Activated naive CD4-positive, alpha-beta T cell treated with anti-CD3 and anti-CD28 coated beads, Interleukin-2, amount 50 U/mL, for 72 hours (primary cell): ENCODE measurements around the gene GPR31. TPM values are rescaled to one million over a fixed set of nuclear protein-coding genes. Genes with fewer than 3 reads are reported as not detected.

Source experiments
- ATAC-seq, 2 donors: fragments of 150-1000 bp; cut with Tn5 transposase; 2 replicates each; pipeline ENCODE4 v1.10.0; 2021; ENCODE audit warnings: mild to moderate bottlenecking in 2 of 2, moderate library complexity in 2 of 2
- DNase-seq, 2 donors: peaks; one replicate each; pipeline ENCODE4 v3.0.0; 2021 to 2022; ENCODE audit warnings: low spot score in 2 of 2
- H3K27ac Mint-ChIP-seq, 2 donors: one replicate each; pipeline ENCODE4 v1.8.0; 2022; ENCODE audit warnings: mild to moderate bottlenecking in 2 of 2, mixed read lengths in 2 of 2
- H3K36me3 Mint-ChIP-seq, 2 donors: one replicate each; pipeline ENCODE4 v1.8.0; 2022; ENCODE audit warnings: mixed read lengths in 2 of 2
- H3K9me3 Mint-ChIP-seq, 2 donors: one replicate each; pipeline ENCODE4 v1.8.0; 2022; ENCODE audit warnings: mixed read lengths in 2 of 2
- total RNA-seq, 2 donors: library from RNA; stranded (reverse); gene quantifications; one replicate each; pipeline ENCODE4 v1.2.3, GENCODE V29; 2022

The GPR31 gene
- total RNA-seq, 2 donors from 2014 or later, result not detected

DNA sequence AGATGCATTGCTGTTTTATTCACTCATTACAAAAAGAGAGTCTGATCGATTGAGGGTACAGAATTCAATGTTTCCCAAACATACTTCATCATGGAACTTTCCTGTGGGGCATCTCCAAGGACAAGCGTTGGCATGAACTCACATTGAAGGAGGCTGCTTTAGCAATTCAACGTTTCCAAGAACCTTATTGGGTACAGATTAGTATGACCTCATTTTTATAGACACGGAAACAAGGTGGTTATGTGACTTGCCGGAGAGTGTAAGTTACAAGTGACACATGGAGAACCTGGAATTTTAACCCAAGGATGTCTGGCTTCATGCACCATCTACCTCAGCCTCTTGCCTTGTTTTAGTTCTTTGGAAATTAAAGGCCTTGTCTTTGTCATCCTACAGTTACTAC lies 8.8 kb downstream of the GPR31 start:
- Mint-ChIP-seq H3K36me3 (no peaks in the 10 kb centered on the region), H3K9me3 (no peaks in the 10 kb centered on the region), H3K27ac (no peak overlapping the region)
- ATAC-seq (no peak), DNase-seq (no peak)

DNA sequence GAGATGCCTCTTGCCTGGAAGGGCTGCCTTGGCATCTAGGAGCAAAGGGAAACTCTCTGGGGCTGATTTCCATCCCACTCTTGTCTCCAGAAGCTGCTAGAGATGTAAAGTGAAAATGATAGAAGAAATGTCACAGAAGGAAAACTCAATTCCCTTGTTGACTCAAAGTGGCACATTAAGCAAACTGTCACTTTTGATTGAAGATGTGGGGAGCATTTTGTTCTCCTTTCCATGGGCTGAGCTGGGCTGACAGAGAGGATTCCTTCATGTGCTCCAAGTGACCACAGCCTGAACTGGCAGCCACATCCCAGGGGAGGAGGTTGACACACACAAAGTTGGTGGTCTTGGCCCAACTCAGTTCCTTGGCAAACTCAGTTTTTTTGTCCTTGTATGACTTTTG lies 9.8 kb downstream of the GPR31 start:
- Mint-ChIP-seq H3K9me3 (no peaks in the 10 kb centered on the region), H3K36me3 (no peaks in the 10 kb centered on the region), H3K27ac (no peak overlapping the region)
- ATAC-seq (no peak), DNase-seq (no peak)

DNA sequence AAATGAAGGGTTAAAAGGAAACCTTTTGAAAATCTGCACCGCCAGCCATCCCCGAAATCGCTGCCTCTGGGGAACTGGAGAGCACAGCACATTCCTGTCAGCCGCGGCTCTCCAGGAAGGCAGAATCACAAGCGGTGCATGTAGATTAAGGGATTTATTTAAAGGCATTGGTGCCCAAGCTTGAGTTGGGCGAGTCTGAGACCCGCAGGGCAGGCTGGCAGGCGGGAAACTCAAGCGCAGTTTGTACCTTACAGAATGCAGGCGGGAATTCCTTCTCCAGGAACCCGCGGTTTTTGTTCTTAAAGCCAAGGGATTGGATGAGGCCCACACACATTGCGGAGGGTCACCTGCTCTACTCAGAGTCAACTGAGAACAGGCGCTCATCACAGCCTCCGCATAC lies 10.8 kb downstream of the GPR31 start:
- DNase-seq, result no peak
- no peak for ATAC-seq
- Mint-ChIP-seq H3K27ac (peak overlapping the region in 1 of 2 donors; percentile 33), H3K9me3 (no peaks in the 10 kb centered on the region), H3K36me3 (no peaks in the 10 kb centered on the region)

DNA sequence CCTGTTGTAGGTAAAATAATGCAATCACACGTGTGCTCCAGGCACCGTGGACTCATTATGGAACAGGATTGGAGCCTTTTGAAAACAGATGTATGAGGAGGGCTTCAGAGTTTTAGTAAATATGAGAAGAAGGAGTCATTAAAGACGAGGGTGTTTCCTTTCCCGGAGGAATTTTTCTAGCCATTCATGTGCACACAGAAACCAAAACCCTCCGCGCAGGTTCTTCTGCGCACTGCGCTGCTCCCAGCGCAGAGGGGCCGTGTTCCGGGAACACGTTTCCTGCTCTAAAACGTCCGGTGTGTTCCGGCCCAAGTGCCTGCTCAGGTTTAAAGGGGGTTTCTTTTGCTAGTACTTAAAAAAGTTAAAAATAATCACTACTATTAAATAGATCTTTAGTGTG lies 11.6 kb downstream of the GPR31 start:
- H3K27ac Mint-ChIP-seq, result no peak overlapping the region
- H3K9me3 Mint-ChIP-seq, result no peaks in the 10 kb centered on the region
- H3K36me3 Mint-ChIP-seq, result no peaks in the 10 kb centered on the region
- no peak for ATAC-seq
- DNase-seq, result no peak

DNA sequence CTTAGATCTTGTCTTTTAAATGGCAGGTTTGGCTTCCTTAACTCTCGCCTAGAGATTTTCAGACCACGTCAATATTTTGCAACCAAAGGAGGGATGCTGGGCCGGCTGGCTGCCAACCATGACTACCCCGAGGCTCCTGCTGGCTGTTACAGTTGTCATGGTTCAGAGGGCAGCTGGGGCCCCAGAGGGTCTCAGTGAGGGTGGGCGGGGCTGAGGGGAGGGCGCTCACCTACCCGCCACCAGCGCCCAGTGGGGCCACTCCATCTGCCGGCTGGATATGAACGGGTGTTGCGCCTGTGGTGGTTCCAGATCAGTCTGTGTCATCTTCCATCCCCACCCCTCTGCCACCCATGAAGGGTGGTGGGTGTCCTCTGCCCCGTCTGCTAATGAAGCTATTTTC lies 12.3 kb downstream of the GPR31 start:
- H3K9me3 Mint-ChIP-seq, result no peaks in the 10 kb centered on the region
- ATAC-seq, result no peak
- H3K27ac Mint-ChIP-seq, result no peak overlapping the region
- no peak for DNase-seq
- no peaks in the 10 kb centered on the region for H3K36me3 Mint-ChIP-seq

DNA sequence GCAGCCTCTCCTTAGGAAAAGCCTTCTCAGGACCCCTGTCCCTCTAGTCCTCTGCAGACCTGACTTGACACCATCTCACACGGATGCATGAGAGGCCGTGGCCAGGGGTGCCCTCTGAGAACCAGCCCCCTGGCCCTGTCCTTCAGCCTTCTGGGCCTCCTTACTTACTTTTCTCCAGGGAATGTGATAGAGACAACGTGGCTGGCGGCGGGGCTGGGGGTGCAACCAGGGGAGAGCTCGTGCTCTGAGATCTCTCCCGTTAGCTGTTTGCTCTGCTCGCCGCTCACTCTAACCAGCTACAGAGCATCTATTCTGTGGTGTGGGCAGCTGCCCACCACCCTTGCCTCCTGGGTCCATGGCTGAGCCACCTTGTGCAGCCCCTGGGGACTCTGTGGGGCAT lies 14.7 kb downstream of the GPR31 start:
- DNase-seq (no peak), ATAC-seq (no peak)
- H3K36me3 Mint-ChIP-seq, result no peaks in the 10 kb centered on the region
- H3K9me3 Mint-ChIP-seq, result no peaks in the 10 kb centered on the region
- H3K27ac Mint-ChIP-seq, result no peak overlapping the region

DNA sequence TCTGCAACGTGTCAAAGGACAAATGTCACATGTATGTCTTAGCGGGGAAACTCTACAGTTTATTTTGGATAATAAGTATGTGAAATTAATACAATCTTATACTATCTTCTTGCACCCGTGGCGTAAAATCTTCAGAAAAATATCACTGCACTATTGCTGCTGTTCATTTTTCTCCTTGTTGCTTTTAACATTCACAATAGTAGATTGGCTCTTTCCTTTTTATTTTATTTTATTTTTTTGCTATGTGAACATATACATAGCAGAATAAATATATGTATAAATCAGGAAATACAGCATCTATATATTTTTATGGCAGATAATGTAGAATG lies 15.4 kb downstream of the GPR31 start:
- no peak for ATAC-seq
- no peak for DNase-seq
- Mint-ChIP-seq H3K9me3 (no peaks in the 10 kb centered on the region), H3K27ac (no peak overlapping the region), H3K36me3 (no peaks in the 10 kb centered on the region)

DNA sequence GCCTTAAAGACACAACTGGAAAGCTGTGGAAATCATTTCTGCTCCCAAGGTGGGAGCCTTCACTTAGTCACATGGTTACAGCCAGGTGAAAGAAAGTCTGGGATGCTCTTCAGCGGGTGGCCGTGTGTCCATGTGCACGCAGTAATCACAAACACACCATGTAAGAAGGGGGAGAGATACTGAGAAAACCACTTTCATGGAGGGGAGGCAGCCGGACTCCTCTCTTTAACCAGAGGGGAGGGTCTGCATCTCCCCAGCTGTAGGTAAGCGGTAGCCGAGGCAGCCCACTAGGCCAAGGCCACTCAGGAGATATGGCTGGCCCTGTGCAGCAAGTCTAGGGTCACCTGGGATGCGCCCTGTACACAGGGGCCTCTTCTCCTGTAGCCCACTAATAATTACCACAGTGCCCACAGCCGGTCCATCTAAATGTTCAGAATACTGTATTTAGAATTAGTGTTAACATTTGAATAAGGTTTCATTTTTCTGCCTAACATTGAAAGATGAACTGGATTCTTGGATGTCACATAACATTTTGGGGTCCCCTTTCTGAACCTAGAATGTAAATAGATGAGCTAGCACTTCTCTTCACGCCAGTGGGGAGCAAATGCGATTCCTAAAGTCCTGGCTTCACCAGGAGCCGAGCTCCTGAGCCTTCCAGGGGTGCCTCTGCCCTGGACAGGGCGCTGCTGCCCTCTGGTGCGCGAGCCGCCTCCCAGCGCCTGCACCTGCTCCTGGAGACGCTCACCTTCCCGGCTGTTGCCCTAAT lies 15.9 kb downstream of the GPR31 start:
- no peaks in the 10 kb centered on the region for H3K36me3 Mint-ChIP-seq
- no peaks in the 10 kb centered on the region for H3K9me3 Mint-ChIP-seq
- ATAC-seq (peak; percentile 79 to 86), DNase-seq (peak in 1 of 2 donors; percentile 61)
- H3K27ac Mint-ChIP-seq, result no peak overlapping the region

DNA sequence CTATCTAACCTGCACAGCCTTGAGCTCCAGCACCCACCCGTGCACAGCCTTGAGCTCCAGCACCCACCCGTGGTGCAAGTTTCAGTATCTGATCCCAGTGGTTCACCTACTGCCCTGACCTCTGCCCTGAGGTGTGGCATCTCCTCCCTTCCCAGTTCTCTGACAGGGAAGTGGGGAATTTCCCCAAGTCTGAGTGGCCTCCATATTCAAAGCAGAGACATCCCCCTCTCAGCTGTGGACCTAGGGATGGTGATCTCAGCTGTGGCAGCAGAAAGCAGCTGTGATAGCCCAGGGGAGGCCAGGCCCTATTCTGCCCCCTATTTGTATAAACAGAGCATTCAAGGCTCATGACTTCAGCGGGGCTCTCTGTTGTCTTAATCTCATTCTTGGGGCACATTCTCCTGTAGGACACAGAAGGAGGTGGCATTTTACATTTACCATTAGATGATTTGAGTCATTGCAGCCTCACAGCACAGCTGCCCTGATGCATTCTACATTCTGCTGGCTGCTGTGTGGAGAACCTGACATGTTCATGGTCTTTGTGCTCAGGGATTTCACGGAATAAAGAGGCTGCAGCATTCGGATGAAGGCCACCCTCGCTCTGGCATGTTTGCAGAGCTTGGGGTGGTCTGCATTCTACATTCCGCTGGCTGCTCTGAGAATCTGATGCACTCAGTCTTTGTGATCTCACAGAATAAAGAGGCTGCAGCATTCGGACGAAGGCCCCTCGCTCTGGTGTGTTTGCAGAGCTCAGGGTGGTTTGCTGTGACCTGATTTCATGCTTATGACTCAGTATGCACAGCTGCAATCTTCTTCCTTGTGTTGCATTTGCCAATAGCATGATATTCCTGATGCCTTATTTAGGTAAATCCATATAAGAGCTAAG lies 16.9 kb downstream of the GPR31 start:
- H3K27ac Mint-ChIP-seq, result no peak overlapping the region
- no peak for ATAC-seq
- no peaks in the 10 kb centered on the region for H3K9me3 Mint-ChIP-seq
- H3K36me3 Mint-ChIP-seq, result no peaks in the 10 kb centered on the region
- no peak for DNase-seq

DNA sequence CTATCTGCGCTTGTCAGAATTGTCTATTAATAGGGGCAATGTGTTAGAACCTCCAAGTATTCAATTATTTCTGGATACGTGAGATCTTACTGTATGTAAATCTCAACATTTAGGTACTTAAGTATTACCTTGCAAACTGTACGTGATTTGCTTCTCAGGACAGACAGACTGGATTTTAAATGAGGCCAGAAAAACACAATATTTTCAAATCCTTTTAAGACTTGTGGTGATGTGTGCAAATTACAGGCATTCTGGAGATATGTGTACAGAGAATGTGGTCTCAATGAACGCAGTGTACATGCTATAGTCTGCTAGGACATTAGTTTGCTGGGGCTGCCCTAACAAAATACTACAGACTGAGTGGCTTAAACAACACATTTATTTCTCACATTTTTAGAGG lies 18.0 kb downstream of the GPR31 start:
- no peak overlapping the region for H3K27ac Mint-ChIP-seq
- H3K36me3 Mint-ChIP-seq, result no peaks in the 10 kb centered on the region
- no peak for ATAC-seq
- no peak for DNase-seq
- H3K9me3 Mint-ChIP-seq, result no peaks in the 10 kb centered on the region

DNA sequence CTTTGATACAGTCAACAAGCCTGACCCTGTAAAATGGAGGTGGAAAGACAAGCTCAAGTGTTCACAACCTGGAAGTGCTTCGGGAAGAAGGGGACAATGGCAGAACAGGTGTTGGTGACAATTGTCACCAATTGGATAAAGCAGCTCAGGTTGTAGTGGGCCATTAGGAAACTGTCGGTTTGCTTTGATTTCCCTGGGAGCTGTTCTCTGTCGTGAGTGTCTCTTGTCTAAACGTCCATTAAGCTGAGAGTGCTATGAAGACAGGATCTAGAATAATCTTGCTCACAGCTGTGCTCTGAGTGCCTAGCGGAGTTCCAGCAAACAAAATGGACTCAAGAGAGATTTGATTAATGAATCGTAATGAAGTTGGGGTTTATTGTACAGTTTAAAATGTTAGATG lies 19.9 kb downstream of the GPR31 start:
- H3K27ac Mint-ChIP-seq, result no peak overlapping the region
- H3K9me3 Mint-ChIP-seq, result no peaks in the 10 kb centered on the region
- H3K36me3 Mint-ChIP-seq, result no peaks in the 10 kb centered on the region
- no peak for DNase-seq
- no peak for ATAC-seq

DNA sequence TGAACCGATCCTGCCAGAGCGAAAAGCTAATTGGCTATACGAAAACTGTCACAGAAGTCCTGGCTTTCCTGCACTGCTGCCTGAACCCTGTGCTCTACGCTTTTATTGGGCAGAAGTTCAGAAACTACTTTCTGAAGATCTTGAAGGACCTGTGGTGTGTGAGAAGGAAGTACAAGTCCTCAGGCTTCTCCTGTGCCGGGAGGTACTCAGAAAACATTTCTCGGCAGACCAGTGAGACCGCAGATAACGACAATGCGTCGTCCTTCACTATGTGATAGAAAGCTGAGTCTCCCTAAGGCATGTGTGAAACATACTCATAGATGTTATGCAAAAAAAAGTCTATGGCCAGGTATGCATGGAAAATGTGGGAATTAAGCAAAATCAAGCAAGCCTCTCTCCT lies 20.7 kb downstream of the GPR31 start:
- no peak for ATAC-seq

DNA sequence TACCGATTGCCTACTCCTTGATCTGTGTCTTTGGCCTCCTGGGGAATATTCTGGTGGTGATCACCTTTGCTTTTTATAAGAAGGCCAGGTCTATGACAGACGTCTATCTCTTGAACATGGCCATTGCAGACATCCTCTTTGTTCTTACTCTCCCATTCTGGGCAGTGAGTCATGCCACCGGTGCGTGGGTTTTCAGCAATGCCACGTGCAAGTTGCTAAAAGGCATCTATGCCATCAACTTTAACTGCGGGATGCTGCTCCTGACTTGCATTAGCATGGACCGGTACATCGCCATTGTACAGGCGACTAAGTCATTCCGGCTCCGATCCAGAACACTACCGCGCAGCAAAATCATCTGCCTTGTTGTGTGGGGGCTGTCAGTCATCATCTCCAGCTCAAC lies 21.4 kb downstream of the GPR31 start:
- Mint-ChIP-seq H3K27ac (no peak overlapping the region), H3K9me3 (no peaks in the 10 kb centered on the region), H3K36me3 (no peaks in the 10 kb centered on the region)

More for the DNA sequence above, 20.7 kb downstream of the GPR31 start:
- DNase-seq, result no peak
- H3K36me3 Mint-ChIP-seq, result no peaks in the 10 kb centered on the region
- no peaks in the 10 kb centered on the region for H3K9me3 Mint-ChIP-seq
- H3K27ac Mint-ChIP-seq, result no peak overlapping the region

DNA sequence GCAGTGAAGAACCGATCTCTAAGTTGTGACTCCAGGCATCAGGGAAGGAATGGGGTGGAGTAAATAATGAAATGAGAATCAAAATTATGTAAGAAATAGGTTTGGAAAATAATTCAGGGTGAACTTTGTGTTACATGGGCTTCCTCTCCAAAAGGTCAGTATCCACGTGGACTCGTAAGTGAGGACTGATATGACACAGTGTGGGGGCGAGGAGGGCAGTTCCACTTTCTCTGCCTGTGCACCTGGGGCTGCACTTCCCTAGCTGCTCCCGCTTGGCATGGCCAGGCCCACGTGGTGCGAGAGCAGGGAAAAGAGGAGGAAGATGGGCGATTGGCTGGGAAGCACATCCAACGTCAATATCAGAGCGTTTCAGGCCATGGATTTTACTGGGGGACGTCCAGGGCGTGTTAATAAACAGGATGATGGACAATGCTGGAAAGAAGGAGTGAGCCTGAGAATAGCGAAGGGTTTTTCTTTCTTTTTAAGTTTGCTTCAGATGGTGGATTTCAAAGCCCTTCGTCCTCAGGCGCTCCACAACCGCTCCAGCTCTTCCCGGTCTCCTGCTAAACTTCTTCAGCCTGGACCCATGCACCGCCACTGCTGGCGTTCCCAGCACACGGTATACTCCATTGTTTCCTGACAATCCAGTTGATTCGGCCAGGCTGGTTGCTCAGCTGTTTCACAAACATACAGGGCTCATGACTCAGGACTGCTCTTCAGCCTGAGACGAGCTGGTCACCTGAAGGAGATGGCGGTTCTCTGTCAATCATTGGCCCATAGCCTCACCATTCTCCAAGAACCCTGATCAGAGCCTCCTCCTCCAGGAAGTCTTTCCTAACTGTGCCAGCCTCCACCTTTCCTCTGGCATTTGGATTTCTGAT lies 23.1 kb downstream of the GPR31 start:
- Mint-ChIP-seq H3K36me3 (no peaks in the 10 kb centered on the region), H3K27ac (no peak overlapping the region), H3K9me3 (no peaks in the 10 kb centered on the region)
- ATAC-seq, result no peak
- DNase-seq, result no peak

More for the DNA sequence above, 21.4 kb downstream of the GPR31 start:
- DNase-seq (no peak), ATAC-seq (no peak)

DNA sequence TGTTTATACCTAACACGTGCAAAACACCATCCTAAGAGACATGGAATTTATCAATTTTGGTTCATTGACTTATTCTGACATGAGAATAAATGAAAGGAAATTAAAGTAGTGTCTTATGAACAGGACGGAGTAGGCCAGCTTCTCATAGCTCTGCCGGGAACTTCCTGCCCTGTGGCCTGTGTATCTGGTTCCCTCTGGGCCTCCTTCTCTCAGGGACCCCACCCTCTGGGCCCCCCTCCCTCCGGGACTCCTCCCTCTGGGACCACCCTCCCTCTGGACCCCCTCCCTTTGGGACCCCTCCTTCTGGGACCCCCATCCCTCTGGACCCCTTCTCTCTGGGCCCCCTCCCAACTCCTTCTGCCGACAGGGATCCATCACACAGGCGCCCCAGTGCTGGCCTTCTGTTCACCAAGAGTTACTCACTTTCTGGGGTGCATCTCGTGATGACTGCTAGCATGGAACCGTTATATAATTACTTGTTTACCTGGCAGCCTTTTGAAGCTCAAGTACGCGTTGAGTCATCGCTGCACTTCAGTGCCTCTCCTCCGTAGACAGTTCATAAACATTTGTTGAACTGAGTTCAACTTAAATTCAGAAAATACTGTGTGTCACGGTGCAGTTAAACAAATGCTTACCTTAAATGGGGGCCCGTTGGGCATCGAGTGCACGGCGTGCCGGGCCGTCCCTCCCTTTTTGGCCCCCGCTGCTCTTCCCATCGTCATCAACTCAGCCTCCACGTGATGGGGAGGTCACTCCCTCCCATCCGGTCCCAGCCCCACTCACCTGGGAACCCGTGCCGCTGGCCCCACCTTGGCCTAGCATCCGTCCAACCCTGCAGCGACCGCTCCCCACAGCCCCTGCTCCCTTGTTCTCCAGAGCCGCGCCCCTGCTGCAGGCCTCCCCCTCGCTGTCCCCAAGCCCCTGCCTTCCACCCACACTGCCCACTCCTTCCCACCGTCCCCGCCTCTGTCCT lies 26.8 kb downstream of the GPR31 start:
- no peaks in the 10 kb centered on the region for H3K9me3 Mint-ChIP-seq
- H3K27ac Mint-ChIP-seq, result peak overlapping the region in 1 of 2 donors; percentile 60
- H3K36me3 Mint-ChIP-seq, result no peaks in the 10 kb centered on the region
- DNase-seq, result no peak
- no peak for ATAC-seq
